NCI-H1436 (cell line): Measurements from ENCODE around the gene ALX4.

Experiments
- DNase-seq: peaks from one replicate; lab custom pipeline; 2025; lab: John Stamatoyannopoulos, UW

ALX4 gene

DNA sequence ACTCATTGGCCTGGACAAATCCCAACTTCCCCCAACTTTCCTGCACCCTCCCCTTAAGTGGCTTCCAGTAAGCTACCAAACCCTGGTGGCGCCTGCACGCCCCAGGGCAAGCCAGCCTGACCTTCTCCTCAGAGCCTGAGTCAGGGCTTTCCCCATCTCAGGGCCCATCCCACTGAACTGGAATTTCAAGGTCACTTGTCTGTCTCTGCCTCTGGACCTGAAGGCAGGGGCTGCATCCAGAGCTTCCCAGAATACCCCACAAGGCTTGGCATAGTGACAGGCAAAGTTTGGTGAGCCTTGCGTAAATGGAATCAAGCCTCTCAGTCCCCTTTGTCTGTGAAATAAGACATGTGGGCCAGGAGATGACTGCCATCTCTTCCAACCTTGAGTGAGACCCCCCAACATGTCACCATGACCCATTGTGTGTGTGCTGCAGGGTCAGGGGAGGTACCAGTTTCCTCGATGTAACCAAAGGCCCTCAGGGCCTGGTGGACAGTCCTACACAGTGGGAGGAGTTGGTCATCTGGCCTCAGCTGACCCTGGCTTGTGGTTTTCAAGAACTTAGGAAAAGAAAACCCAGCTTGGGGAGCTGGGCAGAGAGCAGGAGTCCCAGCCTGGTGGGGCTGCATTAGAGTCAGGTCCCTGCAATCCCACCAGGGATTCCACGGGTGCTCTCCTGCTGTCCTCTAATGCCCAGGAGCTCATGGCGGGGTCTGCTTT lies 8.9 kb downstream of the ALX4 start:
- DNase-seq: no peak

DNA sequence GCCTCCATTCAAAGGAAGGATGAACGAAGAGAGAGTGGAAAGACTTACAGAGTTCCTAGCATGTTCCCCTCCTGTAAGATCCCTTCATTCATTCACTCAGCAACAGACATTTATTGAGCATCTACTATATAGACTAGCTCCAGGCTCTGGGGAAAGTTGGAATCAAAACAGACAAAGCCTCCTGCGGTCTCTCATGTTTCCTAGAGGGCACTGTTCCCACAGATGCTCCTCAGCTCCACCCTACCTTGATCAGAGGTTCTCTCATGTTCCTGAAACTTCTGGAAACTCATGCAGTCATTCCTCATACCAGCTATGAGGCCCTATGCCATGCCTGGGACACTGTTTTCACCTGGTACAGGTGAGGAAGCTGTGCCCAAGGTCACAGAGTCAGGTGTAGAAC lies 11.1 kb downstream of the ALX4 start:
- no peak for DNase-seq

DNA sequence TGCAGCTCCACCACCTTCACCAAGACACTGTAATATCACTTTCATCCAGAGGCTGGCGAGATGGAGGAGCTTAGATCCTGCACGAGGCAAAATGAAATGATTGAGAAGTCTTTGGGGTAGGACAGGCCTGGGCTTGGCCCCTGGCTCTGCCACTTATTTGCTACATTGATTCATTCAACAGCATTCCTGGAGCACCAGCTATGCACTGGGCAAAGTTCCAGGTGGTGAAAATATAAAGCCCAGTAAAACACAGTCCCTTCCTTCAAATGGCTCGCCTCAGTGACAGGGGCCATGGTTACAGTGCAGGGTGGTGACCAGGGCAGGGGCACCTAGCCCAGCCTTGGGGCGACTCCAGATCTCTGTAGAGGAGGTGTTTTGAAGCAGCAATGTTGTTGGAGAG lies 19.7 kb downstream of the ALX4 start:
- no peak for DNase-seq

- DNase-seq: no peak
Observed at GRCh38 chr11:44288133-44288526, 21.8 kb downstream of the ALX4 start.

GRCh38 chr11:44286911-44287310 lies 23.0 kb downstream of the ALX4 start:
- no peak for DNase-seq

DNA sequence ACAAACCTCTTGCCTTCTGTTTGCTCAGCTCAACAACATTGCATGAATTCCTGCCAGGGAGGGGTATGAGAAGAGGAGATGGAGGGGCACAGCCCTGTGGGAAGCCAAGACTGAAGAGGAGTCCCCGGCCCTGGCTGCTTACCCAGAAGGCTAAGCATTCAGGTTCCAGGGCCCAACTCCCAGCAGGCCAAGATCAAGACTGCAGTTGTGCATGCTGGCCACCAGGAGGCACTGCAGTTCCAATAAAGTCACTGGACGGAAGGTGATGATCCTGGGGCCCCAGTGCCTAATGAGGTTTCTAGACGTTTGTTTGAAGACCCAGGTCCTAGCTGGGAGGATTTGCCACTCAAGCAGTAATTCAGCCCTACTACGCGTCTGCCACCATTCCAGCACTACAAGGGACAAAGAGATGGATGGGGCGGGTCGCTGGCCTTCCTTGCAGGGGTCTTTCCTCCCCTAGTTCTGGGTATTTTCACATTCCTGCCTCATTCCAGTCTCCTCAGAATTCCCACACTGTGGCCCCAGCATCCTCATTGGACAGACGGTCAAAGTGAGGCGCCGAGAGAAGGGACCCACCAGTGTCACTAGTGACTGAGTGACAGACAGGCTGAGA lies 23.6 kb downstream of the ALX4 start:
- DNase-seq: peak; percentile 43

- no peak for DNase-seq
Observed at GRCh38 chr11:44285756-44286155, 24.2 kb downstream of the ALX4 start.

- no peak for DNase-seq
Observed at GRCh38 chr11:44282620-44283019, 27.3 kb downstream of the ALX4 start.

GRCh38 chr11:44281151-44281550 lies 28.8 kb downstream of the ALX4 start:
- DNase-seq: no peak

- DNase-seq: no peak
Observed at GRCh38 chr11:44280257-44280656, 29.7 kb downstream of the ALX4 start.

GRCh38 chr11:44279483-44279882 lies 30.5 kb downstream of the ALX4 start:
- DNase-seq: no peak

GRCh38 chr11:44277196-44278090 lies 32.5 kb downstream of the ALX4 start:
- DNase-seq: no peak

DNA sequence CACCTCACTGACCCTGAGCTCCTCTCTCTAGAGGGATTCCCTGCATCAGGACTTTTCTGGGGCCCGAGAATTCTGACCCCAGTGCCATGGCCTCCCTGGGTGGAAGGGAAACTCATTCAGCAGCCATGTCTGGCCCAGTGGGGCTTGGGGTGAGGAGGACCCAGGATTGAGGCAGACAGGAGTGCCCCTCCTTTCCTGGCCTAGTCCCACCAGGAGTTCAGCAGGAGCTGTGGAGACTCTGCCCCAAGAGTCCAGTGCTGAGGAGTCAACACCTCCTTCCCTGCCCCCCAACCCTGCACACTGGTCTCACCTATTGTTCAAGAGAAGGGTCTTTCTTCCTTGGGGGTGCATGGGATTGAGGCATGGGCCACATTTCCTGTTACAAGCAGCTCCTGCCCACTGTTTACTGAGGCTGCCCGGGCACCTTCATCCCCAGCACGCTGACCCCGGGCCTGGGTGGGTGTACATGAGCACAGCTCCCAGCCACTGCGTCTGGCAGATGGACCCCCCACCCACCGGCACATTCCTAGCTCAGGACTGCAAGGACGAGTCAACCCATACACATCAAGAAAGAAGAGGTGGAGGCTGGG lies 33.9 kb downstream of the ALX4 start:
- no peak for DNase-seq

GRCh38 chr11:44275241-44275640 lies 34.7 kb downstream of the ALX4 start:
- no peak for DNase-seq

DNA sequence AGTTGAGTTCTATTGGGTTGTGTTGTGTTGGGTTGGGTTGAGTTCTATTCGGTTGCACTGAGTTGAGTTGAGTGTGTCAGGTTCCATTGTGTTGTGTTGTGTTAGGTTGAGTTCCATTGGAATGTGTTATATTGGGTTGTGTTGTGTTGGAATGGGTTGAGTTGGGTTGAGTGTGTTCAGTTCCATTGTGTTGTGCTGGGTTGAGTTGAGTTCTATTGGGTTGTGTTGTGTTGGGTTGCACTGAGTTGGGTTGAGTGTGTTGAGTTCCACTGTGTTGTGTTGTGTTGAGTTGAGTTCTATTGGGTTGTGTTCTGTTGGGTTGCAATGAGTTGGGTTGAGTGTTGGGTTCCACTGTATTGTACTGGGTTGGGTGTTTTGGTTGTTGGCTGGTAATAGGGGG lies 35.5 kb downstream of the ALX4 start:
- no peak for DNase-seq

- DNase-seq: no peak
Observed at GRCh38 chr11:44271286-44271685, 38.7 kb downstream of the ALX4 start.

DNA sequence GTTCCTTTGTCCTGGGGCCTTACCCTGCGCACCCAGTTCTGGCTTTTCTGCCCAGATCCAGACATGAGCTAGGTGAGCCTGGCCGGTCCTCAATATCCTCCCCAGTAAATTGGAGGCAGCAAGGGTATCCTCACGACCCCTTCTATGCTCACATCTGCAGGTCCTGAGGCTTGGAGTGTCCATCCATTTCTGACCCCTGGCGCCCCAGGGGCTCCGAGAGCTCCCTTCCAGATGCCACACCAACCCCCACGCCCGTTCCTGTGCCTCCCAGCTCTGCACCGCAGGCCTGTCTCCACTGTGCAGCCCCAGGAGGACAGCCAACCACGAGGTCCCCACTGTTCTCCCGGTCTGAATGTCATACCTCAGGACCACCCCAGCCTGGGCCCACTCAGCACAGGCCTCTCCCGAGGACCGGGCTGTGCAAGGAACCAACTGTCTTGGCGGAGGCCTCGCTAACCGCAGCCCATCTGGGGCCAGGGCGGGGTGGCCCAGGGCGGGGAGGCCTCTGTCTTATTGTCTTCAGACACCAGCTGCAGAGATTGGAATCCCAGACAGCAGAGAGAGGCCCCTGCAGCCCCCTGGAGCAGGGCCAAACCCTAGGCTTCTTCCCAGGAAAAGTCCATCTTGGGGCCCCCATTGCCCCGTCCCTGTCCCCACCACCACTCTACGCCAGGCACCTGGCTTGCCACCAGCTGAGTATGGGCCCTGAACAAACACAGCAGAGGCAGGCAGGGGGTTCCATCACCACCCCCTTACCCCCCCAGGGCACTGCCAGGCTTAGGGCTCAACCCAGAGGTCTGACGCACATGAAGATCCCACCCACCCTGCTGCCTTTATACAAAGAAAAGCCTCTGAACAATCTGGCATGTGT lies 39.3 kb downstream of the ALX4 start:
- DNase-seq: no peak

DNA sequence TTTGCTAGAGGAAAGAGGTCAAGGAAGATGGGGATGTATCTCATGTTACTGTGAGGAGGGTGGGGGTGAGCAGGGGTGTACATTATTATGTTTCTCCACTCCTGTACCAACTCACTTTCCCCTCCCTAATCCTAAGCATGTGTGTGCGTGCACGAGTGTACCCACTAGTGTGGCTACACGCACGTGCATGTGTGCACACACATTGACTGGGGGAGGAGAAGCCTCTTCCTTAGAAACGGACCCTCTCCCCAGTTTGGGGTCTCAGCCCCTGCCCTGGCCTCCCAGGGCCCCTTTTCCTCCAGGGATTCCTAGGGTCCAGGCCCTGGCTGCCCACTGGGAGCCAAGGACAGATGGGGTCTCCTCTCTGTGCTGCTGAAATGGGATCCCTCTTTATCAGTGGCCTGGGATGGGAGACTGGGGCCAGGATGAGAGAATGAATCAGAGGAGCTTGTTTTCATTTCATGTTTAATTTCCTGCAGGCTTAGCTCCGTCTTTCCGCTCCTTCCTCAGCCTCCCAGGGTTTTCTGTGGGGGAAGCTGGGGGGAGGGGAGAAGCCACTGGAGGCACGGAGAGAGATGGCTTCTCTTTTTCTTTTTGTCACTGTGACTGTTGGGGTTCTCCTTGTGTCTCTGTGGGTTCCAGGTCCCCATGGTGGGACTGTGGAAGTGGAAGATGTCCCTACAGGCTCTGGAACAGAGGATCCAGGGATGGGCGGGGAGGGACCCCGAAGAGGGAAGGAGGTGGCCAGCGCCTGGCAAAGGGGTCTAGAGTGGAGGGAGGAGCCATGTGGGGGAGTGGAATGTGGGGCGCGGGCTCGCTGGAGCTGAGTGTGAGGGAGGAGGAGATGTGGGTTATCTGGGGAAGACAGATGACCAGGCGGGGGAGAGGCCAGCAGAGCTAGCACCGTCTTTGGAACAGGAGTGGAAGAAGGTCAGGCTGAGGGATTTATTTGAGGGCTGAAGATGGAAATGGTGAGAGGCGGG lies 40.3 kb downstream of the ALX4 start:
- DNase-seq: no peak

DNA sequence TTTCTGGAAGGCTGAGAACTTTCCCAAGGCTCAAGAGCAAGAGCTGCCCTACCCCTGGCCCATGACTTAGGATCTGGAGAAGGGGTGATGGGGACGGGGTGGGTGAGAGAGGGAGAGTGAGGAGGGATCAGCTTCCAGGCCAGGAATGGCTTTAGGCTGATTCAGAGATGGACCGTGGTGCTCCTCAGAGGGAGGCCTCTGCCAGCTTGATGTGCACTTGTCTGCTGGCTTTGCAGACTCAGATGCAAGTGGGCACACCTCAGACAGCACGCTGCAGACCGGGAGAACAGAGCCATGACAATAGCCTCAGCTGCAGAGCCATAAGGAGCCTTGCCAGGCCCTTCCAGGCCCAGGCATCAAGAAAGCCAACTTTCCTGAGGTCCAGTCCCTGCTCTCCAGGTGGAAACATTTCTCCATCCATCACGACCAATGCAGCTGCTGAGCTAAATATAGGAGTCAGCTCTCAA lies 41.3 kb downstream of the ALX4 start:
- DNase-seq: no peak
